Endothelial cell of umbilical vein (primary cell): ENCODE data around the gene MCEMP1.

ENCODE experiments used
- CTCF ChIP-seq, 2 donors: IDR thresholded peaks; 1 replicate in 1 of 2; 2 replicates in 1 of 2; pipeline ENCODE4 v1.5.1; 2011; ENCODE audit warnings: low read length in 2 of 2, mild to moderate bottlenecking in 2 of 2, moderate library complexity in 2 of 2, control low read depth in 1 of 2, inconsistent platforms in 1 of 2, low read depth in 1 of 2; ENCODE audit not compliant: insufficient read depth in 1 of 2; ENCODE audit errors: extremely low read depth in 1 of 2
- EZH2 ChIP-seq: IDR thresholded peaks from 2 replicates; pipeline ENCODE4 v1.6.1; 2012; ENCODE audit warnings: borderline replicate concordance, low read depth, mild to moderate bottlenecking, moderate library complexity, low read length, inconsistent platforms; ENCODE audit not compliant: severe bottlenecking
- POLR2A ChIP-seq: IDR thresholded peaks from 2 replicates; pipeline ENCODE4 v1.6.1; 2012; ENCODE audit warnings: low read depth, mild to moderate bottlenecking, control low read depth, low read length
- POLR2AphosphoS5 ChIP-seq: IDR thresholded peaks from 2 replicates; pipeline ENCODE4 v1.6.1; 2012; ENCODE audit warnings: low read depth, mild to moderate bottlenecking, control low read depth, low read length, moderate library complexity; ENCODE audit not compliant: insufficient read depth

- TF ChIP-seq POLR2A (no peak), EZH2 (no peak), CTCF (IDR thresholded peaks at IDR 0.05; ENCODE audit: extremely low read depth in 1 of 2, insufficient read depth in 1 of 2, low read depth in 1 of 2, low read length in 2 of 2) (no peak), POLR2AphosphoS5 (no peak)
Measured at GRCh38 chr19:7668842-7669241, 8.0 kb upstream of the MCEMP1 start, which contains the start of gene RETN.
